ENCODE results near the gene ADGRE2.
A peak's percentile ranks its signal among the peaks of the same experiment; 100 is the strongest.

ADGRE2 gene

DNA sequence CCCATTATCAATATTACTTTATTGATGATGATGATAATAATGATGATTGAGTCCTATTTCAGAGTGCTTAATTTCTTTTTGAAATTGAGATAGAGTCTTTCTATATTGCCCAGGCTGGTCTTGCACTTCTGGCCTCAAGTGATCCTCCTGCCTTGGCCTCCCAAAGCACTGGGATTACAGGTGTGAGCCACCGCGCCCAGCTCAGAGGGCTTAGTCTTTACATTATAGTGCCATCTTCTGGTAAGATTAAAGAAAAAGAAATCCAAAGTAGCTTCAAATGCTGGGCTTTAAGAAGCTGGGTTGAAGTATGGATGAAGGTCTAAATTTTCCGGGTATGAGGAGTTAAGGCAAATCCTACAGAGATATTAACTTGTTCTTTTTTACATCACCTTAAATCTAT is 91.9 kb downstream of the ADGRE2 start:
- no peak for TF ChIP-seq EZH2 (IDR thresholded peaks at IDR 0.05; ENCODE audit: borderline replicate concordance, low read length)
- TF ChIP-seq, protein P1, sequence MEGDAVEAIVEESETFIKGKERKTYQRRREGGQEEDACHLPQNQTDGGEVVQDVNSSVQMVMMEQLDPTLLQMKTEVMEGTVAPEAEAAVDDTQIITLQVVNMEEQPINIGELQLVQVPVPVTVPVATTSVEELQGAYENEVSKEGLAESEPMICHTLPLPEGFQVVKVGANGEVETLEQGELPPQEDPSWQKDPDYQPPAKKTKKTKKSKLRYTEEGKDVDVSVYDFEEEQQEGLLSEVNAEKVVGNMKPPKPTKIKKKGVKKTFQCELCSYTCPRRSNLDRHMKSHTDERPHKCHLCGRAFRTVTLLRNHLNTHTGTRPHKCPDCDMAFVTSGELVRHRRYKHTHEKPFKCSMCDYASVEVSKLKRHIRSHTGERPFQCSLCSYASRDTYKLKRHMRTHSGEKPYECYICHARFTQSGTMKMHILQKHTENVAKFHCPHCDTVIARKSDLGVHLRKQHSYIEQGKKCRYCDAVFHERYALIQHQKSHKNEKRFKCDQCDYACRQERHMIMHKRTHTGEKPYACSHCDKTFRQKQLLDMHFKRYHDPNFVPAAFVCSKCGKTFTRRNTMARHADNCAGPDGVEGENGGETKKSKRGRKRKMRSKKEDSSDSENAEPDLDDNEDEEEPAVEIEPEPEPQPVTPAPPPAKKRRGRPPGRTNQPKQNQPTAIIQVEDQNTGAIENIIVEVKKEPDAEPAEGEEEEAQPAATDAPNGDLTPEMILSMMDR (IDR thresholded peaks at IDR 0.05; ENCODE audit: low read length) = peak; percentile 55; the same call in 1 of the 2 replicates
- no peaks in the 10 kb centered on the region for H3K9me3 ChIP-seq (ENCODE audit: low read length)
- H3K4me3 ChIP-seq (ENCODE audit: low read depth, low read length, poor library complexity, severe bottlenecking) = no peak overlapping the region
- H3K4me1 ChIP-seq (ENCODE audit: insufficient read depth, low read length, severe bottlenecking) = peaks cover 23% of the 10 kb centered on the region
- H3F3A ChIP-seq (ENCODE audit: insufficient read depth, low read length) = peaks cover 8% of the 10 kb centered on the region
- no peaks in the 10 kb centered on the region for H3K79me2 ChIP-seq (ENCODE audit: insufficient read depth, low read length)
- no peaks in the 10 kb centered on the region for H3K36me3 ChIP-seq (ENCODE audit: insufficient read depth, low read length)
- no peak overlapping the region for H3K9ac ChIP-seq (ENCODE audit: low read length)
- H2AFZ ChIP-seq (ENCODE audit: low read length) = no peak overlapping the region
- H3K27ac ChIP-seq (ENCODE audit: low read depth, low read length, poor library complexity, severe bottlenecking) = no peak overlapping the region
- no peak overlapping the region for H3K4me2 ChIP-seq (ENCODE audit: low read length)
- H3K27me3 ChIP-seq (ENCODE audit: insufficient read depth, low read length) = no peaks in the 10 kb centered on the region
- H4K20me1 ChIP-seq (ENCODE audit: insufficient read depth, low read length) = no peaks in the 10 kb centered on the region
- H3K9me2 ChIP-seq (ENCODE audit: low read depth, low read length) = no peaks in the 10 kb centered on the region

DNA sequence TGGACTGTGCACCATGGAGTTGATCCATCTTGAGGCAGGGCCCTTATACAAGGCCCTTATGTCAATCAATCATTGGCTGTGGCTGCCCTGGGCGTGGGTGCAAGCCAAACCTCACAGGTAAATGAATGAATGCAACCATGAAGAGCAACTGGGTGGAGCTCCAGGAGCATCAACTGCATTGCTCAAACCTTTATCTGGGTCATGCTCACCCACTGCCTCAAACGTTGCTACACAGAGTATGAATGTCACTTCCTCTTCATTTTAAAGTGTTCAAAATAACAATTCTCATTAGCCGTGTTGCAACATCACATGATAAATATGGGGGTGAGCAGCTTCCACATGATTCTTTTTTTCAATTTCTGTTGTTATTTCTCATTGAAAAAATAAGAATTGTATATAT is 94.9 kb downstream of the ADGRE2 start:
- H4K20me1 ChIP-seq (ENCODE audit: insufficient read depth, low read length) = no peaks in the 10 kb centered on the region
- no peak overlapping the region for H2AFZ ChIP-seq (ENCODE audit: low read length)
- no peak for TF ChIP-seq EZH2 (IDR thresholded peaks at IDR 0.05; ENCODE audit: borderline replicate concordance, low read length)
- TF ChIP-seq, protein P1 (IDR thresholded peaks at IDR 0.05; ENCODE audit: low read length) = no peak
- no peak overlapping the region for H3K4me2 ChIP-seq (ENCODE audit: low read length)
- H3K9me2 ChIP-seq (ENCODE audit: low read depth, low read length) = no peaks in the 10 kb centered on the region
- no peak overlapping the region for H3K9ac ChIP-seq (ENCODE audit: low read length)
- peaks cover 2% of the 10 kb centered on the region for H3K4me1 ChIP-seq (ENCODE audit: insufficient read depth, low read length, severe bottlenecking)
- no peaks in the 10 kb centered on the region for H3K79me2 ChIP-seq (ENCODE audit: insufficient read depth, low read length)
- H3F3A ChIP-seq (ENCODE audit: insufficient read depth, low read length) = 0 out of 2 replicates have a peak, but pooled peaks cover under 1% of the 10 kb centered on the region
- no peak overlapping the region for H3K27ac ChIP-seq (ENCODE audit: low read depth, low read length, poor library complexity, severe bottlenecking)
- H3K27me3 ChIP-seq (ENCODE audit: insufficient read depth, low read length) = no peaks in the 10 kb centered on the region
- H3K4me3 ChIP-seq (ENCODE audit: low read depth, low read length, poor library complexity, severe bottlenecking) = no peak overlapping the region
- no peaks in the 10 kb centered on the region for H3K36me3 ChIP-seq (ENCODE audit: insufficient read depth, low read length)
- no peaks in the 10 kb centered on the region for H3K9me3 ChIP-seq (ENCODE audit: low read length)

Measured in OCI-LY1 (cell line).